Skin epidermis (tissue), 12 donors: ENCODE results near the gene CCDC57.
A peak's percentile ranks its signal among the peaks of the same experiment; 100 is the strongest.
"Not testable (repeated sequence)": the region's sequence is repeated elsewhere in the genome, so short reads cannot be mapped to it uniquely, and the experiment has no call there.

Experiments used
- H3K27ac ChIP-seq, 21 experiments: fragments of 200-600 bp; sonication (generic) in 11 of 21; one replicate each; pipeline ENCODE4 v1.5.0; 2020; ENCODE audit warnings: mild to moderate bottlenecking in 3 of 21, inconsistent platforms in 2 of 21, moderate library complexity in 2 of 21
- H3K4me3 ChIP-seq, 7 experiments: fragments of 200-600 bp; sonication (generic) in 2 of 7; one replicate each; pipeline ENCODE4 v1.5.0; 2020; ENCODE audit warnings: inconsistent platforms in 2 of 7, mild to moderate bottlenecking in 2 of 7, moderate library complexity in 1 of 7

CCDC57 gene

GRCh38 chr17:82151106-82151957, 61.3 kb downstream of the CCDC57 start:
- peak overlapping the region in 5 of 21 experiments; percentile 31 to 68 (median 60) for H3K27ac ChIP-seq
- H3K4me3 ChIP-seq = no peak overlapping the region

GRCh38 chr17:82149401-82150099, 63.1 kb downstream of the CCDC57 start:
- Histone ChIP-seq H3K27ac (no peak overlapping the region), H3K4me3 (no peak overlapping the region)

GRCh38 chr17:82148997-82149396, 63.6 kb downstream of the CCDC57 start:
- no peak overlapping the region for H3K4me3 ChIP-seq
- no peak overlapping the region for H3K27ac ChIP-seq

GRCh38 chr17:82148011-82148410, 64.6 kb downstream of the CCDC57 start:
- no peak overlapping the region for H3K27ac ChIP-seq
- H3K4me3 ChIP-seq = no peak overlapping the region

GRCh38 chr17:82146663-82147654, 65.7 kb downstream of the CCDC57 start:
- no peak overlapping the region for H3K27ac ChIP-seq
- no peak overlapping the region for H3K4me3 ChIP-seq

- Histone ChIP-seq H3K4me3 (no peak overlapping the region), H3K27ac (no peak overlapping the region)
Measured at GRCh38 chr17:82145550-82146155, 67.0 kb downstream of the CCDC57 start.

- Histone ChIP-seq H3K4me3 (no peak overlapping the region), H3K27ac (no peak overlapping the region)
Measured at GRCh38 chr17:82143333-82143732, 69.3 kb downstream of the CCDC57 start.

GRCh38 chr17:82139961-82140360, 72.7 kb downstream of the CCDC57 start:
- not testable (repeated sequence) for H3K27ac ChIP-seq, H3K4me3 ChIP-seq

- Histone ChIP-seq H3K4me3 (no peak overlapping the region), H3K27ac (no peak overlapping the region)
Measured at GRCh38 chr17:82138511-82138992, 74.1 kb downstream of the CCDC57 start.

GRCh38 chr17:82134101-82134500, 78.5 kb downstream of the CCDC57 start:
- H3K27ac ChIP-seq = peak overlapping the region in 11 of 21 experiments; percentile 10 to 69 (median 38)
- H3K4me3 ChIP-seq = no peak overlapping the region

- not testable (repeated sequence) for H3K4me3 ChIP-seq
- peak overlapping the region in 9 of 21 experiments; percentile 10 to 73 (median 44) for H3K27ac ChIP-seq
Measured at GRCh38 chr17:82133166-82133953, 79.3 kb downstream of the CCDC57 start.

GRCh38 chr17:82129095-82129494, 83.5 kb downstream of the CCDC57 start:
- Histone ChIP-seq H3K4me3 (no peak overlapping the region), H3K27ac (no peak overlapping the region)

GRCh38 chr17:82128287-82128686, 84.4 kb downstream of the CCDC57 start:
- no peak overlapping the region for H3K4me3 ChIP-seq
- peak overlapping the region in 4 of 21 experiments; percentile 47 to 74 (median 60) for H3K27ac ChIP-seq

- Histone ChIP-seq H3K4me3 (no peak overlapping the region), H3K27ac (peak overlapping the region in 7 of 21 experiments; percentile 17 to 74 (median 47))
Measured at GRCh38 chr17:82127704-82128103, 84.9 kb downstream of the CCDC57 start.

- Histone ChIP-seq H3K4me3 (no peak overlapping the region), H3K27ac (peak overlapping the region in 8 of 21 experiments; percentile 17 to 74 (median 48))
Measured at GRCh38 chr17:82127315-82127595, 85.4 kb downstream of the CCDC57 start.

- peak overlapping the region in 8 of 21 experiments; percentile 1 to 74 (median 47) for H3K27ac ChIP-seq
- H3K4me3 ChIP-seq = no peak overlapping the region
Measured at GRCh38 chr17:82126556-82127314, 85.9 kb downstream of the CCDC57 start.

GRCh38 chr17:82124101-82124500, 88.5 kb downstream of the CCDC57 start:
- Histone ChIP-seq H3K4me3 (no peak overlapping the region), H3K27ac (no peak overlapping the region)
